Activated CD8-positive, alpha-beta memory T cell treated with anti-CD3 and anti-CD28 coated beads for 4 hours (primary cell): Measurements from ENCODE around the gene HEPACAM.
A peak's percentile ranks its signal among the peaks of the same experiment; 100 is the strongest.
"Not testable (repeated sequence)": the region's sequence is repeated elsewhere in the genome, so short reads cannot be mapped to it uniquely, and the experiment has no call there.

ENCODE experiments used
- DNase-seq, 2 donors: peaks; one replicate each; pipeline ENCODE4 v3.0.0-alpha.2; 2020; ENCODE audit warnings: low read depth in 2 of 2

HEPACAM gene, protein sequence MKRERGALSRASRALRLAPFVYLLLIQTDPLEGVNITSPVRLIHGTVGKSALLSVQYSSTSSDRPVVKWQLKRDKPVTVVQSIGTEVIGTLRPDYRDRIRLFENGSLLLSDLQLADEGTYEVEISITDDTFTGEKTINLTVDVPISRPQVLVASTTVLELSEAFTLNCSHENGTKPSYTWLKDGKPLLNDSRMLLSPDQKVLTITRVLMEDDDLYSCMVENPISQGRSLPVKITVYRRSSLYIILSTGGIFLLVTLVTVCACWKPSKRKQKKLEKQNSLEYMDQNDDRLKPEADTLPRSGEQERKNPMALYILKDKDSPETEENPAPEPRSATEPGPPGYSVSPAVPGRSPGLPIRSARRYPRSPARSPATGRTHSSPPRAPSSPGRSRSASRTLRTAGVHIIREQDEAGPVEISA

DNA sequence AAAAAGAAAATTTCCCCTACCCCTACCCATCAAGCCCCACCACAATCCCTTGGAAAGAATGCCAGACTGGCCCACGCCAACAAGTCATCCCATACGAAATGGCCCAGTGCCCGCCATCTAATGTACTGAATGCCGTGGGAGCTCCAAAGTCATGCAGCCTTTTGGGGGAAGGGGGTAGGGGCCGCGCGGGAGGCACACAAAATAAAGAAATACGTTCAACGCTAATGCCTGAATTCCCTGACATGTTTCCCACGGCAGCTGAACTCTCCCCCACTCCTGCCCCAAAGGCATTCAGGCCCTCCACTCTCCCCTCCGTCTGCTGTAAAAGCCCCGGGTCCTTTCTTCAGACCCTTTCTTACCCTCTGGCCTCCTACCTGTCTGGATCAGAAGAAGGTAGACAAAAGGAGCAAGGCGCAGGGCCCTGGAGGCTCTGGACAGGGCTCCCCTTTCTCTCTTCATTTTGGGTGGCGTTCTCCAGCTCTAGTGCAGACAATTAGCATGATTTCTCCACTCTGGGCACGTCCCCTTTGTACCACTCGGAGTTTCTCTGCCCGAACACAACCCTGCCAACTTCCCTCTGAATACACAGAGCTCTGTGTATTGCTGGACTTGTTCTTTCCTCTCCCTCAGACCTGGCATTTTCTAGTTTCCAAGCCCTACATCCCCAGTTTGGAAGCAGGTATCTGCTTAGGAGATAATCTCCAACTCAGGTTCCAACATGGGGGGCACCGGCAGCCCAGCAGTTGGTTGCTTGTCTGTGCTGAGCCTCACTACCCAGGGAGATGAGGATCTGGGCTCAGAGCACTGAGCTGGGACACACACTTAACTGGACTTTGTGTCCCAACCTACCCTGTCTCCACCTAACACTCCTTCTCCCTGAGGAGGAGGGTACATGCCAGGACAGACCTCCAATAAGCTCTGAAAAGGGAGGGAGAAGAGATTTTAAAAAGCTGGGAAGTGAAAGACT, at the start of gene HEPACAM:
Gene HEPACAM, minus strand, starts transcription at position 500 of the 967 bp plus-strand sequence. Its CDS starts 41 bp downstream, at position 459.
- no peak for DNase-seq

DNA sequence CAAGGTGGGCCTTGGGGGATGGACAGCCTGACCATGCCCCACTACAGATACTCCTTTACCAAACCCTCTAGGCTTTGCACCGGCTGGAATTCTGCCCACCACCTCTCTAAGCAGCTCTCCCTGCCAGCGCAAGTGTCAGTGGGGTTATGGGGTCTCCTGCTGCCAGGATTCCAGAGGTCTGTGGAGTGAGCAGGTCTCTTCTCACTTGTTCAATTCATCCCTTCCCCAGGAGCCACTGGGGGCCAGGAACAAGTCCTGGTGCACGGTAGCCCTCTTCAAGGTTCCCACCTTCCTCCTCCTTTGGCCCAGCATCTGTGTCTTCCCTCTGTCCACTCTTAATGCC, 48.6 kb upstream of the HEPACAM start:
- no peak for DNase-seq

DNA sequence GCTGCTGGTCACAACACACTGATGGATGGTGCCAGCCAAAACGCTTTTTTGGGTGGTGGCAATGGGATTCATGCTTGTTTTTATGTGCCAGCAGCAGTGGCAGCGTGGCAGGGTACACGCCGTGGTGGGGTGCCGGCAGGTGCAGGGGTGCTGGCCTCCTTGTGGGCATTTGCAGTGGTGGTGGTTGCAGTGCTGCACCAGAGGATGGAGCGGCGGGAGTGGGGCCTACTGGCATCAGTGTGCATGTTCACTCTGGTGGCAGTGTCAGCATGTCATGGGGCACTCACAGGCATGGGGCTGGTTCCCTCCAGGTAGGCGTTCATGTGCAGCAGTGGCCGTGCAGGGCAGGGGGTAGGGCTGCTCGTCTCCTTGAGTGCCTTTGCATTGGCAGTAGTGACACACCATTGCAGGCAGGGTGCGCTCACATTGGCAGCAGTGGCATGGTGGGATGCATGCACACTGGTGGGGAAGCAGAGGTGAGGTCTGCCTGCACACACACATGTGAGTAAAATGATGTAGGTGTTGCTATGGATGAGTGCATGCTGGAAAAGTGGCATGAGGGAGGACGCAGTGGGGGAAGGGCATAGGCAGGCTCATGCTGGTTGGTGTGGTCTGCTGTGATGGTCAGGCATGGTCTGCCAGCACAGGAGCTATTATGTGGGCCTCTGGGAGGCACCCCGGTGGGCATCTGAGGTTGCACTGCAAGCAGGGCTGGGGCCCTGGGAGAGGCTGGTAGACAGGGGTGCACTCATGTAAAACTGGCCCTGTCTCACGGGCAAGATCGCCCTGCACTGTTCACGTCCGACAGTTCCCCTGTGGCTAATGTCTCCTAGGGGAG, 48.0 kb upstream of the HEPACAM start:
- no peak for DNase-seq

DNA sequence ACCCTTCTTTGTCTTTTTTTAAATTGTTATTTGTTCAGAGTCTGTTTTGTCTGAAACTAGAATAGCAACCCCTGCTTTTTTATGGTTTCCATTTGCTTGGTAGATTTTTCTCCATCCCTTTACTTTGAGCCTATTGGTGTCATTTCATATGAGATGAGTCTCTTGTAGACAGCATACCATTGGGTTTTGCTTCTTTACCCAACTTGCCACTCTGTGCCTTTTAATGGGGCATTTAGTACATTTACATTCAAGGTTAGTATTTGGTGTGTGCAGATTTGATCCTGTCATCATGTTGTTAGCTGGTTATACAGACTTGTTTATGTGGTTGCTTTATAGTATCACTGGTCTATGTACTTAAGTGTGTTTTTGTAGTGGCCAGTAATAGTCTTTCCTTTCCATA, 46.2 kb upstream of the HEPACAM start:
- no peak for DNase-seq

DNA sequence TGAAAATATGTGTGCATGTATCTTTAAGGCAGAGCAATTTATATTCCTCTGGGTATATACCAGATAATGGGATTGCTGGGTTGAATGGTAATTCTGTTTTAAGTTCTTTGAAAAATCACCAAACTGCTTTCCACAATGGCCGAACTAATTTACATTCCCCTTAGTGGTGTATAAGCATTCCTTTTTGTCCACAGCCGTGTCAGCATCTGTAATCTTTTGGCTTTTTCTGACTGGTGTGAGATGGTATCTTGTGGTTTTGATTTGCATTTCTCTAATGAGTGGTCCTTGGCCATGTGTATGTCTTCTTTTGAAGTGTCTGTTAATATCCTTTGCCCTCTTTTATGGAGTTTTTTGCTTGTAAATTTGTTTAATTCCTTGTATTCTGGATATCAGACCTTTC, 42.5 kb upstream of the HEPACAM start:
- no peak for DNase-seq

DNA sequence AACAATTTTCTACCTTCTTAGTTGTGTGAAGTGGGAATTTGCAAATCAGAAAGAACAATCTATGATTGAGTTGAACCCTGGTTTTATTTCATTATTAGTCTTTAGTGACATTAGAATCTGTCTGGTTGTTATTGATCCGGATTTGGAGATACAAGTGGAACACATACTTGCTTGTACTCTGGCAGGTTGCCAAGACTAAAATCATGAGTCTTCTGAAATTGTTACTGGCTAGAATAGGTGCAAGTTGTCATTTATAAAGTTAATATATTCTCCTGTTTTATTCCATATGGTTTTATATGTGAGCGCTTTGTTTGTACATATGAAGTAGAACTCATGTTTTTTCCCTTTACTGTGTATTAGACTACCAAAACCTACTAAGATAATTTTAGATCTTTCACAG, 41.2 kb upstream of the HEPACAM start:
- DNase-seq: no peak

DNA sequence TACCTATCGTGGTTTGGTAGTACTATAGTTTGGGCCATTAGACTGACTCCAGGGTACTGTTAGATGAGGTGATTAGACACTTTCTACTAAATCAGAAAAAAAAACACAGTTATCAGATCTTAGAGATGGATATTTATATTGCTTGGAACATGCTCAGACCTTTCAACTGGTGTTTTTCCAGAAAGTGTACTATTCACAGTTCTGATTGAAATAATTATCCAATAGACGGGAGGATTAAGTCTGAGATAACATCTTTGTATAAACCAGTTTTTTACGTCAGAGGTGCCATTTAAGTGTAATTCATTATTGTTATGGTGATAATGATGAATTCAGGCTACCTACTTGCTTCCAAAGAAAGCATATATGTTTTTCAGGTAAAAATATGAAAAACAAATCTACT, 40.7 kb upstream of the HEPACAM start:
- DNase-seq: no peak

DNA sequence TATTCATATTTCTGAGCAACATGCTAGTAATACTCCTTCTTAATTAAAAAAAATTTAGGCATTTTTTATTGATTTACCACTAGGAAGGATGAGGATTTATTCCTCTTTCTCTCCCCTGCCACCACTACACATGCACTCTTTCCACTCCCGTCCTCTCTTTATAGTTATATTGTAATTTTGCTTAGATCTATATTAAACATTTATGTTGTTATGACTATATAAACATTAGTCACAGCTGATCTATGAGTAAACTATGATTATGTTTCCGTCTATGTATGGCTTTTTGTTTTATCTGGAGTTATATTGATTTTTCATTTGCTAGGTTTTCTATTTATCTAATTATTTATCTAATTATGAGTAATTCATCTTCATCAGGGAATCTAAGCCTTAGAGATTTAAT, 36.0 kb upstream of the HEPACAM start:
- no peak for DNase-seq

DNA sequence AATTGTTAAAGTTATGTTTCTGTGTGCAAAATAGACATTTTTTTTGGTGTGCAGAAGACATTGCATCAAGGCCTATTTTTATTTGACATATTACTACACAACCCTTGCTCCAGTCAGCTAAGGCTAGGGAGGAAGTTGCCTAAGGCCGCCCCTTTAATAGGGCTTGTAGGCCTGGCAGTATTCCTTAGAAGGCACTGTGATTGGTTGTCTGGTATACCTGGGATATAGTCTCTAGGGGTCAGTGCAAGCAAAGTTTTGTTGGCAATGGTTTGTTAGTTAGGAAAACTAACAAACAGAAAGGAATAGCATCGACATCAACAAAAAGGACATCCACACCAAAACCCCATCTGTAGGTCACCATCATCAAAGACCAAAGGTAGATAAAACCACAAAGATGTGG, 35.1 kb upstream of the HEPACAM start:
- no peak for DNase-seq

DNA sequence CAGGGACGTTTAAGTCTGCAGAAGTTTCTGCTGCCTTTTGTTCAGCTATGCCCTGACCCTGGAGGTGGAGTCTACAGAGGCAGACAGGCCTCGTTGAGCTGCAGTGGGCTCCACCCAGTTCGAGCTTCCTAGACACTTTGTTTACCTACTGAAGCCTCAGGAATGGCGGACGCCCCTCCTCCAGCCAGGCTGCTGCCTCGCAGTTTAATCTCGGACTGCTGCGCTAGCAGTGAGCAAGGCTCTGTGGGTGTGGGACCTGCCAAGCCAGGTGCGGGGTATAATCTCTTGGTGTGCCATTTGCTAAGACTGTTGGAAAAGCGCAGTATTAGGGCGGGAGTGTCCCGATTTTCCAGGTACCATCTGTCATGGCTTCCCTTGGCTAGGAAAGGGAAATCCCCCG, 32.4 kb upstream of the HEPACAM start:
- DNase-seq: not testable (repeated sequence)

DNA sequence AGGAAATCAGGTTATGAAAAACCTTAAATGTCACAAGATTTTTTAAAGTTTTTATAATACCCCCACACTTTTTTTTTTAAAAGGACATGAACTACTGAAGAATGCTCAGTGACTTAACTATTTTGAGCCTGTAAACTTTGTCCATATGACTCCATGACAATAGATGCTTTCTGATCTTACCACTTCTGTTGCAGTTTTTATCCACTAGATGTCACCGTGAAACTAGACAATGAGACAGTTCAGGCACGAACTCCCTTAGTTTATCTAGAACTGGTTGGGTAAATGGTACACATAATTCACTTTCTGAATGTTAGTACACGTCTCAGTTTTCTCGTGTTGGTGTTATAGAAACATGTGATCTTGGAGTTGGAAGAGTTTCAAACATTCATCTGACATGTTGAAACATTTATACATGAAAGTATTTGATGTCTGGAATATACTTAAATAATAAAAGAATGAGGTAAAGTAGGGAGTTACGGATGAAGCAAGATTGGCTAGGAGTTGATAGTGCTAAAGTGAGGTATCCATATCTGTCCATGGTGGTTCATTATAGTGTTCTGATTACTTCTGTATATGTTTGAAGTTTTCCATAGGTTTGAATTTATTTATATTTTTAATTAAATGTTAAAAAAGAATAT, 26.2 kb upstream of the HEPACAM start:
- DNase-seq: no peak

DNA sequence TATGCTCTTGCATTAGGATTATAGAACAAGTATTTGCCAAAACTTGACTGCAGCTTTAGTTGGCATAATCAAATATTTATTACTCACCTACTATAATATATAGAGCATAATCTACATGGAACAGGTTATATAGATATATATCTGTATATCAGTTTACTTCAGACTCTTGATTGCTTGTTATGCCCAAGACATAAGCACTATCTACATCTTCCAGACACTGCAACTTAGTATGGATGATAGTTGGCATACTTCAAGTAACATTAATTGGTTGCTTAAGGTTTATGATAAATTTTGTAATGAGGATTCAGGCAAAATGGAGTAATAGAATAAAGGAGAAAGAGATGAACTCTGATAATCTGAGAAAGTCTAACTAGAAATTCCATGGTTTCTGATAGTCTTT, 19.2 kb upstream of the HEPACAM start:
- DNase-seq: no peak

DNA sequence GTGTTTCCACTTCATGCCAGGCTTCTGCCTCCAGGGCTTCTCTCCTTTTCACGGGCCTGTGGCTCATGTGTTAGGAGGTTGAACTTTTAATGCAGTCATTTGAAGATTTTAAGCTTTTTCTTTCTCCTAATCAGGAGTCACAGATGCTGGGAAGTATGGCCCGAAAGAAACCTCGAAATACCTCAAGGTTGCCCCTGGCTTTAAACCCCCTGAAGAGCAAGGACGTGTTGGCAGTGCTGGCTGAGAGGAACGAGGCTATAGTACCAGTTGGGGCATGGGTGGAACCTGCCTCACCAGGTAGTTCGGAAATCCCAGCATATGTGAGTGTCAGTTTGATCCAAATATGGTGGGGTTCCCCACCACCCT, 18.7 kb upstream of the HEPACAM start:
- DNase-seq: no peak

DNA sequence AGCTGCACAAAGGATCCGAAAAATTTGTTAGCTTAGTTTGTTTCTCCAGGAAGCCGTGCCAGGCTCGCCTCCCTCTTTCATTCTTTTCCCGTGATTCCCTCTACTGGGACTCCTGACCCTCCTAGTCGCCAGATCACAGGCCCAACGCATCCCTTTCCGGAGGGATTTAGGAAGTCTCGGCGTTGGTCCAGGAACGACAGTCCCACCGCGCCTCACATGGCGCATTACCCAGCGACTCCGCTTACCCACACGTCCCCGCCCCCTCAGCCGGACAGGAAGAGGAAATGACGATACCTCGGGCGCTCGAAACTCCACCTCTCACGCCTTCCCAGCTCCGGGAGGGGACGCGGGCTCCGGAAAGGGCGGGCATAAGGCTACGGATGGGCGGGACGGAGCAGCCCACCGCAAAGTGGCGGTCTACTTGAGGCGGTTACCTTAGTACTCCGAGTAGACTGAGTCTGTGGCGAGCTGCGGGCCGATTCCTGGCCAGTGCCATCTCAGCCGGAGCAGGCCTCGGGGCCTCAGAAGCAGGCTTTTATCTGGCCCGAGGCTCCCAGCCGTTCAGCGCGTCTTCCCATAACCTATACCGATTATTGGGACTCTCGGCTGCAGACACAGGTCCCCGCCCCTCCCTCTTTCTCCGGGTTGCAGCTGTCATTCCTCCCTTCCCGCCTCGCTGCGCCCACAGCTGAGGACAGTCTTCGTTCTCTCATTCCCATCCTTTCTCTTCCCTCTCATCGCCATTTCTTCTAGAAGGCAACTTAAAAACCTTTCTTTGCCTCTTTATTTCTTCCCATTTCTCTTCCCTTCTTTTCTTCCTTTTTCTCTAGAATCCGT, 18.1 kb upstream of the HEPACAM start, which contains the start of gene CCDC15:
Gene CCDC15, plus strand, starts transcription at position 450 of the 837 bp plus-strand sequence. CDS start 531 bp downstream, outside the sequence.
- DNase-seq: peak; percentile 92 to 95

DNA sequence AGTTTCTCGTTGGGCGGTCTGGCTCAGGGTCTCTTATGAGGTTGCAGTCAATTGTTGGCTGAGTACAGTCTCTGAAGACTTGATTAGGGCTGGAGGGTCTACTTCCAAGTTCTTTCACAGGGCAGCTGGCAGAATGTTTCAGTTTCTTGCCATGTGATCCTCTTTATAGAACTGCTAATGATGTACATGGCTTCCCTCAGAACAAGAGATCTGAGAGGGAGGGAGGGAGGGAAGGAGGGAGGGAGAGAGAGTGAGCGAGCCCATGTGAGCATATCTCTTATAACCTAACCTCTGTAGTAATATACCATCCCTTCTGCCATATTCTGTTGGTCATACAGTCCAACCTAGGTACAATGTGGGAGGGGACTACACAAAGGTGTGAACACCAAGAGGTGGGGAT, 15.5 kb upstream of the HEPACAM start:
- no peak for DNase-seq

DNA sequence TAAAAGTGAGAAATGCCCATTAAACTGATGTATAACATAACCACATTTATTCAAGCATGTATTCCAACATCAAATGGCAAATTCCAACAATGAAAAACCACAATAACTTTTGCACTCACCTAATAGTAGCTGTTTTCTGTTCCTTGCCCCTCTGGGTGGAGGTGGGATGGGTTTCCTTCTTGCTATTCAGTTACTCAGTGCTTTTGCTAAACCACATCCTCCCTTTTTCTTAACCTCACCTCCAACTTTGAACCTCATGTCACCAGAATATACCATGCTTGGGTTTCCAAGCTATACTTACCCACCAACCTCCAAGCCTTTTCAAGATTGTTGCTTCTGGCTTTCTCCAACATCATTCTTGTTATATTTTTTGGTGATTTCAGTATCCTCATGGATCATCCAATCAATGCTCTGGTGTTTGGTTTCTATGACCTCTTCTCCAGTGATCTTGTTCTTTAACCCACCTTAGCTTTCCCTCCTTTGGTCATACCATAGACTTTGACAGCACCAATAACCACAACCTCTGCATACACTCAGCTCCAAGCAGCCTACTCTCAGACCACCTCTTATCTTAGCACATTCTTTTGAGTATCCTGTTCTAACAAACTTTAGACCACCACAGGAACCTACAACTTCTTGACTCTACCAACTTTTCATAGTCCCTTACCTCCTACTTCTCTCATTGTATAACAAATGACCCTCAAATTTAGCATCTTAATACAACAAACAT, 14.9 kb upstream of the HEPACAM start:
- DNase-seq: no peak

DNA sequence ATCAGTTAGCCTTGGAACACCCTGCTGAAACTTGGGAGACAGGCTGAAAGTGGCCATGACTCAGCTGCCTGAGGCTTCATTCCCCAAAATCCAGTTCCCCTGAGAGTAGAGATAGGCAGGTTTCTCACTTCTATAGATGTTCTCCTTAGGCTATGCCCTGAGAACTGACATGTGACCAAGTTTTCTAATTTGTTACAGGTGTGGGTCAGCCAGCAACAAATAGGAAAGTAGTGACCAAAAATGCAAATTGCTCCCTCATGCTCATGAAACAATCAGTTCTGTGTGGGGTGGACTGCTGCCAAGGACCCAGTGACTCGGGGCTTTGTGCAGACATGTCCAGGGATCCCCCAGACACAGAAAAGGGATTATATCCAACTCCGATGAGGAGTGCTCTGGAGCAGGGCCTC, 10.9 kb upstream of the HEPACAM start:
- DNase-seq: no peak

DNA sequence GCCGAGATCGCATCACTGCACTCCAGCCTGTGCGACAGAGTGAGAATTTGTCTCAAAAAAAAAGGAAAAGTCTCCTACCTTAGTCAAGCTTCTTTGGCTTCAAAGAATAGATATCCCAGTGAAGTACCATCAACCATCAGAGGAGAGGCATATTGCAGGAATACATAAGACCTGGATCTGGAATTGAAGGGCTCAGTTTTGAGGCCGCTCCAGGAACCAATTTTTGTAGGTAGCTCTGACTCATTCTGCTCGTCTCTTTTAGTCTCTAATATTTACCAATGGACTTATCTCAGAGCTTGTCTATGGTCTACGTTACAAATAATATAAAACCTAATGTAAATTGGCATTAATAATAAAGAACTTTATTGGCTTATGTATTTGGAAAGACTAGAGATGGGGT, 10.0 kb upstream of the HEPACAM start:
- no peak for DNase-seq

DNA sequence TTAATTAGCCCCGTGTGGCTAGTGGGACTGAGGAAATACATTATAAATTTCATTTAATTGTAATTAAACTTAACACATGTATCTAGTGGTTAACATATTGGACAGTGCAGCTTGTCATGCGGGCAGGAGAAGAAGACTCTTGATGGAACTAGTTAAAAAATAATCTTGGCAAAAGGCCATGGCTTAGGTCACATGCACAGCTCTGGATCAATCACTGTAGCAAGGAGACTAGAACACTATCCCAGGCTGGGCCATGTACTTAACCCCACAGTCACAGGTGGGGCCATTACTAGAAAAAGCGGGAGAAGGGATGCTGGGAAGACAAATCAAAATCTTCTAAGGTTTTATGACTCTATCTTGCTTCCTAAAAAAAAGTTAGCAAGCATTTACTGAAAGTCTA, 8.7 kb upstream of the HEPACAM start:
- no peak for DNase-seq

DNA sequence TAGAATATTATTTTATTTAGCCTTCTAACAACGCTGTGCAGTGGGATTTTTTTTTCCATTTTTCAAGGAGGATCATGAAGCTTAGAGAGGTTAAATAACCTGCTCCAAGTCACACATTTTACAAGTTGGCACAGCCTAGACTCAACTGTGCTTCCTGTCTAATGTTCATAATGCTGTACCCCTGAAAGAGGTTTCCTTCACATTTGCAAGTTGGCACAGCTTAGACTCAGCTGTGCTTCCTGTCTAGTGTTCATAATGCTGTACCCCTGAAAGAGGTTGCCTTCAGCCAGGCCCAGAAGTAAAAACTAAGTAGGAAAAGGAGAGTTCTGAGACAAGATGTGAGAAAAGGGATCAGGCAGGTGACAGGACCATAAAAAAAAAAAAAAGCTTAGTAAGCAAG, 7.9 kb upstream of the HEPACAM start:
- DNase-seq: no peak
